Stimulated activated CD4-positive, alpha-beta T cell treated with anti-CD3 and anti-CD28 coated beads, Interleukin-4, amount 100 ng/mL, for 24 hours (primary cell): ENCODE results near the gene ZNF761.
"Not testable (repeated sequence)": the region's sequence is repeated elsewhere in the genome, so short reads cannot be mapped to it uniquely, and the experiment has no call there.

Experiments
- DNase-seq: peaks from one replicate; pipeline ENCODE4 v3.0.0-alpha.2; 2020

The ZNF761 gene

DNA sequence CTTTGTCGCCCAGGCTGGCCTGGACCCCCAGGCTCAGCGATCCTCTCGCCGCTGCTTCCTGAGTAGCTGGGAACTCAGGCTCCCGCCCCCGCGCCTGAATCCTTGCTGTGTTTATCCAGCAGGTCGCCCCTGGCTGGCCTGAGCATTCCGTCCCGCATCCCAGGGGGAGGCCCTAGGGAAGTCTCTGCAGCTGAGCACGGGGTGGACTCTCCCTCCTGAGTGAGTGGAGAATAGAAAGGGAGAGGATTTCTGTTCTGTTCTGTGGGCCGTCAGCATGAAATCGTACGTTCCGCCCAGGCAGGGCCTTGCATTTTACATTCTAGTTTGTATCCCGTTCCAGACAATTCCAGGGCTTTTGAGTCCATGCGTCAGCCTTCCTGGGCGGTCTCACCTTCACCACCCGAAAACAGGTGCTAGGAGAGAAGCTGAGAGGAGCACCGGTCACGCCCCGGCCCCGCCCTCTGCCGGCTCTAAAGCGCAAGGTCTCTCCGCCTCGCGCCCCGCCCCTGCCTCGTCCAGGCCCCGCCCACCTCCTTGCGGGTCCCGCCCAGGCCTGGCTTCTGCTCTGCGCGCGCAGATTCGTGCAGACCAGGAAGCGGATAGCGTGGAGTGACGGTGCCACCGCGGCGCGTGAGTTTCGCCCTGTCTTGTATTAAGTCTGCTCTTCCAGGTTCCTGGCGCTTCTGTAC lies at the start of gene ZNF761:
Gene ZNF761, plus strand, starts transcription at position 586 of the 689 bp plus-strand sequence. CDS start 15,285 bp downstream, outside the sequence.
- peak; percentile 97 for DNase-seq

DNA sequence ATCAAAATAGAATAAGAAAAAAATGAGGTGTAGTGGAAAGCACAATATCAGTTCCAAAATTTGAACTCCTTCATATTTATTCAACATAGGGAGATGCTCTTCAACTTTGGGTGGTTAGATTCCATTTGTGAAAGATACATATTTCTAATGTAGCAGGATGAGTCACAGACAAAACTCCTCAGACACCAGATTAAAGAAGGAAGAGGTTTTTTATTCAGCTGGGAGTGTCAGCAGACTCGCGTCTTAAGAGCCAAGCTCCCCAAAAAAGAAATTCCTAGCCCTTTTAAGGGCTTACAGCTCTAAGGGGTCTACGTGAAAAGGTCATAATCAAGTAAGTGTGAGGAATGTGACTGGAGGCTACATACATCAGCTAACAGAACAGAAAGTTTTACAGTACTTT lies 43.6 kb upstream of the ZNF761 start:
- no peak for DNase-seq

DNA sequence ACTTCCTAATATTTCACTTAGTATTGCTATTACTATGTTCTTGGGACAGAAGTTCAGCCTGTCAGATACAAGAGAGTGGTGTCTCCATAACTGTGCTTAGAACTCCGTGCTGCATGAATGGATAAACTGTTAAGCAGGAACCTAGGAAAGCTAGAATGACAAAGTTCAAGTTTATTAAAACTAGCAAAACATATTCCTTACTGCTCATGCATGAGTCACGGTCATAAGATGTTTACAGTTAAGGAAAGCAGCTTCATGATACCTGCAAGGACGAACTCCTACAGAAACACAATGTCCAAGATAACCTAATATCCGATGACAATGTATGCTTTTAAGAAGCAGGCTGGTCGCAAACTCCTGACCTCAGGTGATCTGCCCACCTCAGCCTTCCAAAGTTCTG lies 42.9 kb upstream of the ZNF761 start:
- no peak for DNase-seq

DNA sequence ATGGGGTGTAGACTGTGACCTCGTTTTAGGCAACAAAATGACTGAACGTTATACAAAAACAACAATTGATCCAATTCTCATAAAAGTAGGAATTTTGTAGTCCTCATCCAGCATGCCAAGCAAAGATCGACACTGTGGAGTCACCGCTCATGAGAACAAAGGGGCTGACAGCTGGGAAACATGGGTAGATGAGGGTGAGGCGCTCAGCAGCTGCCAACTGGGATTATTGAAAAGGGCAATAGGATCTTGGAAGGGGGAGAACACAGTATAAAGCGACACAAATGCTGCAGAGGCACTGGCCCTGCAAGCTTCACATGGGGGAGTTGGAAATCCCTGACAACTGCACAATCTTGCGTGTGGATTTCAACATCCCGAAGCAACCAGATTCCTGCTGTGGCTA lies 42.2 kb upstream of the ZNF761 start:
- DNase-seq = no peak

DNA sequence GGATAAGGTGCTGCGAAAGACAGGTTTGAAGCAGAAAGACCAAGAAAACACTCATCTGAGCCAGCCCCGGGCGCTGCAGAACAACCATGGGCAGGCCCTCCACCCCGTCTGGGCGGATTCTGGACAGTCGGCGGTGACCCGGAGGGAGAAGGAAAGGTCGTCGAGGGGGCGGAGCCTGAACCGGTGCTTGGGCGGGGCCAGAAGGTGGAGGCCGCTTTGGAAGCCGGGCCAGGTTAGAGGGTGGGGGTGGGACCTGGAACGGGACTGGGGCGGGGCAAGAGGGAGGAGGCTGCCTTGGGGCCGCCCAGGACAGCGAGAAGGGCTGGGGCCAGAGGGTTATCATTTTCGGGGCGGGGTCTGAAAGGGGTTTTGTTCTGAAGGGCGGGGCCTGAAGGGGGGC lies 41.8 kb upstream of the ZNF761 start:
- DNase-seq = no peak

DNA sequence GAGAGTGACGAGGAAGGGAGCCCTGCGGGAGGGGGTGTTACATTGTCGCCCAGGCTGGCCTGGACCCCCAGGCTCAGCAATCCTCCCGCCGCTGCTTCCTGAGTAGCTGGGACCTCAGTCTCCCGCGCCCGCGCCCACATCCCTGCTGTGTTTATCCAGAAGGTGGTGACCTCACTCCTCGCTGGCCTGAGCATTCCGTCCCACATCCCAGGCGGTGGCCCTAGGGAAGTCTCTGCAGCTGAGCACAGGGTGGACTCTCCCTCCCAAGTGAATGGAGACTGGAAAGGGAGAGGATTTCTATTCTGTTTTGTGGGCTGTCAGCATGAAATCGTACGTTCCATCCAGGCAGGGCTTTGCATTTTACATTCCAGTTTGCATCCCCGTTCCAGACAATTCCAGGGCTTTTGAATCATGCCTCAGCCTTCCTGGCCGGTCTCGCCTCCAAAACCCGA lies 37.2 kb upstream of the ZNF761 start:
- no peak for DNase-seq

DNA sequence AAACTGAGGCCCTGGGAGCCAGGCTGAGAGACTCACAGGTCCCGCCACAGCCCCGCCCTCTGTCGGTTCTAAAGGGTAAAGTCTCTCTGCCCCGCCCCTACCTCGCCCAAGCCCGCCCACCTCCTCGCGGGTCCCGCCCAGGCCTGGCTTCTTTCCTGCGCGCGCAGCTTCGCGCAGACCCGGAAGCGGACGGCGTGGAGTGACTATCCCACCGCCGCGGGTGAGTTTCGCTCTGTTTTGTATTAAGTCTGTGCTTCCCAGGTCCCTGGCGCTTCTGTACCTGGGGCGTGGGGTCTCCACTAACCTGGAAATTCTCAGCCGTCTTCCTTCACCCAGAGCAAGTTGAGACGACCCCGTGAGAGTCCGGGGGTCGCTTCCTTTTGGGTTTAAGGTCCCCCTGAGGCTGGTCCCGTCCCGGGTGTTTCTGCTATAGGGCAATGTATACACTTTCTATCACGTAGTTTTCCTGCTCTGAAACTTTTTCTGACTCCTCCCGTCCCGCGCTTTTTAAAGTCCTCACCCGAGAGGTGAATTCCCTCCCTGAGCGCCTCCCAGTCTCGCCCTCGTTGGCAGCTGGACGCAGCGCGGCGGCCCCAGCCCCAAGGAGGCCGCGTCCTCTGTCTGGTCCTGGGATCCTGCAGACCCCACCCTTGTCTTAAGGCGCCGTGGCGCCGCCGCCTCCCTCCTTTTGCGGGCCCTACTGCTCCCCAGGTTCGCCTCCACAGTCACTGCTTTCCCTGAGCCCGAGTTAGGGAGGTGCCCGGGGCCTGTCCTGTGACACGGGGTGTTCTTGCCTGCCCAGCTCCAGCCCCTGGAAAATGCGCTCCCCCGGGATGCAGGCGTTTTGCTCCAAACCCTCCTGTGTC lies 36.6 kb upstream of the ZNF761 start, which contains the start of gene ZNF765:
Gene ZNF765, plus strand, starts transcription at position 176 of the 866 bp plus-strand sequence. CDS start 2,867 bp downstream, outside the sequence.
- peak; percentile 97 for DNase-seq

DNA sequence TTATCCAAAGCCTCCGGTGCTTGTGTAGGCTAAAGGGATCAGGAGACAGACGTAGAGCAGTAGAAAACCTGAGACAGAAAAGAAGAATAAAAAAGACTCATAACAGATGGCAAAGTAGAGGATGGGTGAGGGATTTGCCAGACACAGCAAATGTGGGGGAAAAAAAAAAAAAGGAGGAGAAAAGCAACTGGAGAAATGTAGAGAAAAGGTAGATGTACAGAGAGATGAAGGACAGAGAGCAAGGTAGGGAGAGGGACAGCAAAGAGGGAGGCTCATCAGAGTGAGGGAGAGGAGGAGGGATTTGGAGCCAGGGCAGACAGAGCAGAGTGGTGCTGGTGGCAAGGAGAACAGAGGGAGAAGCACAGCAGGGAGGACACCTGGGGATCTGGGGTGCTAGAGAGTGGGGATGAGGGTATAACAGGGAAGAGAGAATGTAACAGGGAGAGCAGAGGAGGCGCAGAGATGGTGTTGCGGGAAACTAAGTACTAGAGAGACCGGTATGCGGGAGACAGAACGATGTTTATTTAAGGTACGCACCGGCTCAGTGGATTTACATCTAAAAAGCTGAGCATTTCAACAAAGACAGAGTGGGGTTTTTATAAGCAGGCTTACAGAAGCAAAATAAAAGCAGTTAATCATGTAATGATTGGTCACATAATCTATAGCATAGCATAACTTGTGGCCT lies 35.8 kb upstream of the ZNF761 start:
- DNase-seq = not testable (repeated sequence)

DNA sequence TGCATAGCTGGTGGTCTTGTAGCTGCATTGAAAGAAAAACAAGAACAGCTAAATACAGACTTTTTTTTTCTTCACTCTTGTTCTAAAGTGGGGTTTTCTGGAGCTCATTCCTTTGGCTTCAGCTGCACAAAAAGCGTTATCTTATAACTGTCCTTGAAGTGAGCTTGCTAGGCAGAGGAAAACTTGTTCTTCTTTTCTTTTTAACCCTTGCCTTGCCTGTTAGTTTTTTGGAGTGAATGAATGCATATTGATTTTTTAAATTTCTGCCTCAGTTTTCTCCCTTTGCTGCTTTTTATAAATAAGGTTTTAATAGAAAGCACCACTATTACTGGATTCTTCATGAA lies 35.3 kb upstream of the ZNF761 start:
- DNase-seq = no peak

DNA sequence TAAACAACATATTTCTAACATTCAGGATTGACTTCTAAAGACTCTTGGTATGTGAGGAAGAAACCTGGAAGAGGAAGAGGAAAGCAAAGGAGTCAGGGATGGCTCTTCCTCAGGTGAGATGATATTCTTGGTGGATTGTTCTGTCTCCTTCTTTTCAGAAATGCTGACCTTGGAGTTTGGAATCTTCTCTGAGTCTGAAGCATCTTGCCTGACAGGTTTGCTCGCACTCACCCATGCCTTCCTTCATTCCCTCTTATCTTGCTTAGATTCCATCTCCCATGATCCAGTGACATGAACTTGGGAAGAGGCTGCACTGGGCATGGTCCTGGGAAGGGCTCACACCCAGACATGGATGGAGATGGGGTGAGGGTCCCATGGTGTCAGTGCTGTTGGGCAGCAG lies 33.9 kb upstream of the ZNF761 start:
- DNase-seq = not testable (repeated sequence)

DNA sequence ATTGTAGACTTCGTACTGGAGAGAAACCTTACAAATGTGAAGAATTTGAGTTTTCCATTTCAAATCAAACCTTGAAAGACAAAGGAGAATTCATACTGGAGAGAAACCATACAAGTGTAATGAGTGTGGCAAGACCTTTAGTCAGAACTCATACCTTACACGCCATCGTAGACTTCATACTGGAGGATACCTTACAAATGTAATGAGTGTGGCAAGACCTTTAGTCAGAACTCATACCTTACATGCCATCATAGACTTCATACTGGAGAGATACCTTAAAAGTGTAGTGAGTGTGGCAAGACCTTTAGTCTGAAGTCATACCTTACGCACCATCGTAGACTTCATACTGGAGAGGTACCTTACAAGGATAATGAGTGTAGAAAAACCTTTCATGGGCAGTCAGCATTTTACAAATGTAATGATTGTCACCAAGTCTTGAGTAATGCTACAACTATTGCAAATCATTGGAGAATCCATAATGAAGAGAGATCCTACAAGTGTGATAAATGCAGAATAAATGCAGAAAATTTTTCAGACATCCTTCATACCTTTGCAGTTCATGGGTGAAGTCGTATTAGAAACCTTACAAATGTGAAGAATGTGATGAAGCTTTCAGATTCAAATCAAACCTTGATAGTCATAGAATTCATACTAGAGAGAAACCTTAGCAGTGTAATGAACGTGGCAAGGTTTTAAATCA lies 22.1 kb upstream of the ZNF761 start:
- DNase-seq = no peak

DNA sequence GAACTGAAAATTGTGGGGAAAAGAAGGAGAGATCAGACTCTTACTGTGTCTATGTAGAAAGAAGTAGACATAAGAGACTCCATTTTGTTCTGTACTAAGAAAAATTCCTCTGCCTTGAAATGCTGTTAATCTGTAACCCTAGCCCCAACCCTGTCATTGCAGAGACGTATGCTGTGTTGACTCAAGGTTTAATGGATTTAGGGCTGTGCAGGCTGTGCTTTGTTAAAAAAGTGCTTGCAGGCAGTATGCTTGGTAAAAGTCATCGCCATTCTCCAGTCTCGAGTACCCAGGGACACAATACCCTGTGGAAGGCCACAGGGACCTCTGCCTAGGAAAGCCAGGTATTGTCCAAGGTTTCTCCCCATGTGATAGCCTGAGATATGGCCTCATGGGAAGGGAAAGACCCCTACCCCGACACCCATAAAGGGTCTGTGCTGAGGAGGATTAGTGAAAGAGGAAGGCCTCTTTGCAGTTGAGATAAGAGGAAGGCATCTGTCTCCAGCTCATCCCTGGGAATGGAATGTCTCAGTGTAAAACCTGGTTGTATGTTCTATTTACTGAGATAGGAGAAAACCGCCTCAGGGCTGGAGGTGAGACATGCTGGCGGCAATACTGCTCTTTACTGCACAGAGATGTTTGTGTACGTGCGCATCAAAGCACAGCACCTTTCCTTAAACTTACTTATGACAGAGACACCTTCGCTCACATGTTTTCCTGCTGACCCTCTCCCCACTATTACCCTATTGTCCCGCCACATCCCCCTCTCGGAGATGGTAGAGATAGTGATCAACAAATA lies 11.1 kb upstream of the ZNF761 start:
- DNase-seq = not testable (repeated sequence)

DNA sequence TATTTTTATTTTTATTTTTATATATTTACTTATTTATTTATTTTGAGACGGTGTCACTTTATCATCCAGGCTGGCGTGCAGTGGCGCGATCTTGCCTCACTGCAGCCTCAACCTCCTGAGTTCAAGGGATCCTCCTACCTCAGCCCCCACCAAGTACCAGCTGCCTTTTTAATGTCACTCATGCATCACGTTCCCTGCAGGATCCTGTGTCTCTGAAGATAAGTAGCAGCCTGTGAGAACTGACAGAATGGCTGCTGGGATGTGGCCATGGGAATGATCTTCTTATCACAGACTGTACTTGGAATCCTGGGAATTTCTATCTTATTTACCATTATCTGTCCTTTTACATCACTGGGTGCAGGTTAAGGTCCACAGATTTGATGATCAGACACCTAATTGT lies 9.2 kb upstream of the ZNF761 start:
- DNase-seq = no peak

DNA sequence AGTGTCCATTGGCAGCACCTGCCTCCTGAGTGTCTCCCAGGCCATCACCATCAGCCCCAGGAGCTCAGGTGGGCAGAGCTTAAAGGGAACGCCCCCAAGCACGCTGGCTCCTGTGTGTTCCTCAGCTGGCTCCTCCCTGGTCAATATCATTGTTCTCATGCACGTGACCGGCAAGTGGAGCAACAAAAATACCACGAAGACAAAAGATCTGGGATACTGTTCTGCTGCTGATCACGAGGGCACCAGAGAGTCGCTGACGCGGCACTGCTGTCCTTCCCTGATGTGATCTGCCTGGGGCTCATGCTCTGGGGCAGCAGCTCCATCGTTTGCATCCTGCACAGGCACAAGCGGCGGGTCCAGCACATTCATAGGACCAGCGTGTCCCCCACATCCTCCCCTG lies 8.7 kb upstream of the ZNF761 start:
- not testable (repeated sequence) for DNase-seq

DNA sequence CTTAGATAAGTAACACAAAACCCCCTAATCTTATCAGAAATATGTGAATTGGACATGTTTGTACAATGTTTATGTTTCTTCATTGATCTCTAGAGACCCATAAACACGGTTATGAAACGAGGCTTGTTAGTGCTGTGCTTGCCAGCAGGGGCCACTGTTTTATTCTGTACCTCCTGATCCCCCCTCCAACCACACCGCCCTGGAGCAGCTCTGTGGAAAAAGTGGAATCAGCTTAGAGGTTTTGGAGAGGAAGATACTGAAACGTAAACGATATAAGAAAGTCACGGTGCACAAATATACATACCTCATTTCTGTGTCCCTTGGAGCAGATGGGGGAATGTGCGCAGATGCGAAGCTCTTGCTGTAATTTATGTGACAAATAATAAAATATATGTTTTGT lies 8.1 kb upstream of the ZNF761 start:
- not testable (repeated sequence) for DNase-seq

DNA sequence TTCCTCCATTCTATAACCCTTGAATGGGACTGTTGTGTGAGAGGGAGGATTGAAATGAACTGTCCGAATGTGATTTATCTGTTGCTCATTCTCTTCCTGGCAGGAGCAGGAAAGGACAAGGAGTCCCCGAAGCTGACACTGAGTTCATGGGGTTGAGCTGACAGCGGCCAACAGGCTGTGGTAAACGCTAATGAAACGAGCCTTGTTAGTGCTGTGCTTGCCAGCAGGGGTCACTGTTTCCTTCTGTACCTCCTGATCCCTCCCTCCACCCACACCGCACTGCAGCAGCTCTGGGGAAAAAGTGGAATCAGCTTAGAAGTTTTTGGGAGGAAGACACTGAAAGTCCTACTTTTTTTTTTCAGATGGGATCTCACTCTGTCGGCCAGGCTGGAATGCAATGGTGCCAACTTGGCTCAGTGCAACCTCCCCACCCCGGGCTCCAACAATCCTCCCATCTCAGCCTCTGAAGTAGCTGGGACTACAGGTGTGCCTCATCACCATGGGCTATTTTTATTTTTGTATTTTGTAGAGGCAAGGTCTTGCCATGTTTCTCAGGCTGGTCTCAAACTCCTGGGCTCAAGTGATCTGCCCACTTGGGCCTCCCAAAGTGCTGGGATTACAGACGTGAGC lies 6.7 kb upstream of the ZNF761 start:
- peak; percentile 74 for DNase-seq

DNA sequence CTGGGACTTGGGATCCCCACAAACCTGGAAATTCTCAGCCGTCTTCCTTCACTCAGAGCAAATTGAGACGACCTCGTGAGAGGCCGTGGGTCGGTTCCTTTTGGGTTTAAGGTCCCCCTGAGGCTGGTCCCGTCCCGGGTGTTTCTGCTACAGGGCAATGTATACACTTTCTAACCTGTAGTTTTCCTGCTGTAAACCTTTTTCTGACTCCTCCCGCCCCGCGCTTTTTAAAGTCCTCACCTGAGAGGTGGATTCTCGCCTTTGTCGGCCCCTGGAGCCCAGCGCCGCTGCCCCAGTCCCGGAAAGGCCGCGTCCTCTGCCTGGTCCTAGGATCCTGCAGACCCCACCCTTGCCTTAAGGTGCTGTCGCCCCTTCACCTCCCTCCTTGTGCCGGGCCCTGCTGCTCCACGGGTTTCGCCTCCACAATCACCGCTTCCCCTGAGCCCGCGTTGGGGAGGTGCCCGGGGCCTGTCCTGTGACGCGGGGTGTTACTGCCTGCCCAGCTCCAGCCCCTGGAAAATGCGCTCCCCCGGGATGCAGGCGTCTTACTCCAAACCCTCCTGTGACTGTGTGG lies 391 bp downstream of the ZNF761 start:
- DNase-seq = peak; percentile 7

DNA sequence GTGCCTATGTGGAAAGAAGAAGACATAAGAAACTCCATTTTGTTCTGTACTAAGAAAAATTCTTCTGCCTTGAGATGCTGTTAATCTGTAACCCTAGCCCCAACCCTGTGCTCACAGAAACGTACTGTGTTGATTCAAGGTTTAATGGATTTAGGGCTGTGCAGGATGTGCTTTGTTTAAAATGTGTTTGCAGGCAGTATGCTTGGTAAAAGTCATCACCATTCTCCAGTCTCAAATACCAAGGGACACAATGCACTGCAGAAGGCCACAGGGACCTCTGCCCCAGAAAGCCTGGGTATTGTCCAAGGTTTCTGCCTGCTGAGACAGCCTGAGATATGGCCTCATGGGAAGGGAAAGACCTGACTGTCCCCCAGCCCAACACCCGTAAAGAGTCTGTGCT lies 12.0 kb downstream of the ZNF761 start:
- not testable (repeated sequence) for DNase-seq

DNA sequence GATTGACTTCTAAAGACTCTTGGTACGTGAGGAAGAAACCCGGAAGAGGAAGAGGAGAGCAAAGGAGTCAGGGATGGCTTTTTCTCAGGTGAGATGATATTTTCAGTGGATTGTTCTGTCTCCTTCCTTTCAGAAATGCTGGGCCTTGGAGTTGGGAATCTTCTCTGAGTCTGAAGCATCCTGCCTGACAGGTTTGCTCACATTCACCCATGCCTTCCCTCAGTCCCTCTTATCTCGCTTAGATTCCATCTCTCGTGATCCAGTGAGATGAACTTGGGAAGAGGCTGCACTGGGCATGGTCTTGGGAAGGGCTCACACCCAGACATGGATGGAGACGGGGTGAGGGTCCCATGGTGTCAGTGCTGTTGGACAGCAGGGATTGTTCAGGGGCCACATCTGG lies 15.4 kb downstream of the ZNF761 start:
- not testable (repeated sequence) for DNase-seq

DNA sequence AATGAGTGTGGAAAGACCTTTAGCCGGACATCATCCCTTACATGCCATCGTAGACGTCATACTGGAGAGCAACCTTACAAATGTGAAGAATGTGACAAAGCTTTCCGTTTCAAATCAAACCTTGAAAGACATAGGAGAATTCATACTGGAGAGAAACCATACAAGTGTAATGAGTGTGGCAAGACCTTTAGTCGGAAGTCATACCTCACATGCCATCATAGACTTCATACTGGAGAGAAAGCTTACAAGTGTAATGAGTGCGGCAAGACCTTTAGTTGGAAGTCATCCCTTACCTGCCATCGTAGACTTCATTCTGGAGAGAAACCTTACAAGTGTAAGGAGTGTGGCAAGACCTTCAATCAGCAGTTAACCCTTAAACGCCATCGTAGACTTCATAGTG lies 24.0 kb downstream of the ZNF761 start:
- DNase-seq = no peak

DNA sequence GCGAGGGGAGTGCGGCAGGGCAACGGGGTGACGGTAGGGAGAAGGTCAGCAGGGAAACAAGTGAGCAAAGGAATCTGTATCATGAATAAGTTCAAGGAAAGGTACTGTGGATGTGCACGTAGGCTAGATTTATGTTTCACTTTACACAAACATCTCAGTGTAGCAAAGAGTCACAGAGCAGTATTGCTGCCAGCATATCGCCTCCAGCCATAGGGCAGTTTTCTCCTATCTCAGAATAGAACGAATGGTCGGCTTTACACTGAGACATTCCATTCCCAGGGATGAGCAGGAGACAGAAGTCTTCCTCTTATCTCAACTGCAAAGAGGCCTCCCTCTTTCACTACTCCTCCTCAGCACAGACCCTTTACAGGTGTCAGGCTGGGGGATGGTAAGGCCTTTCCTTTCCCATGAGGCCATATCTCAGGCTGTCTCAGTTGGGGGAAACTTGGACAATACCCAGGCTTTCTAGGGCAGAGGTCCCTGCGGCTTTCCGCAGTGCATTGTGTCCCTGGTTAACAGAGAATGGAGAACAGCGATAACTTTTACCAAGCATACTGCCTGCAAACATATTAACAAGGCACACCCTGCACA lies 28.4 kb downstream of the ZNF761 start:
- not testable (repeated sequence) for DNase-seq
